ENCODE measurements around the gene AOAH.

DNA sequence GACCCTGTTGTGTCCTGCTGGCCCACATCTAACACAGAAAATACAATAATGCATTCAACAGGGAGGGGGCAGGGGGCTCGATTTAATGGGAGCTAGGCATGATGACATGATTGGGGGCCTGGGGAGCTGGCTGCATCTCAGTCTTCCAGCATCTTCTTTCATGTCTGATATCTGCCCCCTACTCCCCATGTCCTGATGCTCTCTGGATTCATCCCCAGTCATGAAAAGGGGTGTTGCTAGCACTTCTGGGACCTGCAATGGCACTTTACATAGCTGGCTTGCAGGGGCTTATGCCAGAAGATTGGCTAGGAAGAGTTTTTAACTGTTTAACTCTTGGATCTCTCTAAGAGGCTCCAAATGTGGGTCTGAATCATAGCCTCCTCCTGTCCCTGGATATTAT, 94.9 kb downstream of the AOAH start:
- TF ChIP-seq, protein P1, sequence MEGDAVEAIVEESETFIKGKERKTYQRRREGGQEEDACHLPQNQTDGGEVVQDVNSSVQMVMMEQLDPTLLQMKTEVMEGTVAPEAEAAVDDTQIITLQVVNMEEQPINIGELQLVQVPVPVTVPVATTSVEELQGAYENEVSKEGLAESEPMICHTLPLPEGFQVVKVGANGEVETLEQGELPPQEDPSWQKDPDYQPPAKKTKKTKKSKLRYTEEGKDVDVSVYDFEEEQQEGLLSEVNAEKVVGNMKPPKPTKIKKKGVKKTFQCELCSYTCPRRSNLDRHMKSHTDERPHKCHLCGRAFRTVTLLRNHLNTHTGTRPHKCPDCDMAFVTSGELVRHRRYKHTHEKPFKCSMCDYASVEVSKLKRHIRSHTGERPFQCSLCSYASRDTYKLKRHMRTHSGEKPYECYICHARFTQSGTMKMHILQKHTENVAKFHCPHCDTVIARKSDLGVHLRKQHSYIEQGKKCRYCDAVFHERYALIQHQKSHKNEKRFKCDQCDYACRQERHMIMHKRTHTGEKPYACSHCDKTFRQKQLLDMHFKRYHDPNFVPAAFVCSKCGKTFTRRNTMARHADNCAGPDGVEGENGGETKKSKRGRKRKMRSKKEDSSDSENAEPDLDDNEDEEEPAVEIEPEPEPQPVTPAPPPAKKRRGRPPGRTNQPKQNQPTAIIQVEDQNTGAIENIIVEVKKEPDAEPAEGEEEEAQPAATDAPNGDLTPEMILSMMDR (IDR thresholded peaks at IDR 0.05) = no peak
- TF ChIP-seq EP300 (IDR thresholded peaks at IDR 0.05) = no peak
